Activated naive CD8-positive, alpha-beta T cell treated with anti-CD3 and anti-CD28 coated beads for 36 hours (primary cell): ENCODE results near the gene NETO1. TPM values are rescaled to one million over a fixed set of nuclear protein-coding genes. Genes with fewer than 3 reads are reported as not detected.

Source experiments
- DNase-seq: peaks from one replicate; pipeline ENCODE4 v3.0.0; 2021
- H3K27ac Mint-ChIP-seq: one replicate; pipeline ENCODE4 v1.8.0; 2022; ENCODE audit warnings: mild to moderate bottlenecking, moderate library complexity, mixed read lengths
- H3K27me3 Mint-ChIP-seq: one replicate; pipeline ENCODE4 v1.8.0; 2022; ENCODE audit warnings: mild to moderate bottlenecking, mixed read lengths
- H3K36me3 Mint-ChIP-seq: one replicate; pipeline ENCODE4 v1.8.0; 2021; ENCODE audit warnings: mild to moderate bottlenecking, mixed read lengths
- H3K4me1 Mint-ChIP-seq: one replicate; pipeline ENCODE4 v1.8.0; 2021; ENCODE audit warnings: mixed read lengths
- H3K4me3 Mint-ChIP-seq: one replicate; pipeline ENCODE4 v1.8.0; 2022; ENCODE audit warnings: mild to moderate bottlenecking, moderate library complexity, mixed read lengths
- H3K9me3 Mint-ChIP-seq: one replicate; pipeline ENCODE4 v1.8.0; 2022; ENCODE audit warnings: mixed read lengths
- total RNA-seq, 2 experiments: library from RNA; stranded (reverse); gene quantifications; one replicate each; pipeline ENCODE4 v1.2.3, GENCODE V29; 2021

The NETO1 gene
- total RNA-seq, 2 experiments from 2014 or later = not detected

DNA sequence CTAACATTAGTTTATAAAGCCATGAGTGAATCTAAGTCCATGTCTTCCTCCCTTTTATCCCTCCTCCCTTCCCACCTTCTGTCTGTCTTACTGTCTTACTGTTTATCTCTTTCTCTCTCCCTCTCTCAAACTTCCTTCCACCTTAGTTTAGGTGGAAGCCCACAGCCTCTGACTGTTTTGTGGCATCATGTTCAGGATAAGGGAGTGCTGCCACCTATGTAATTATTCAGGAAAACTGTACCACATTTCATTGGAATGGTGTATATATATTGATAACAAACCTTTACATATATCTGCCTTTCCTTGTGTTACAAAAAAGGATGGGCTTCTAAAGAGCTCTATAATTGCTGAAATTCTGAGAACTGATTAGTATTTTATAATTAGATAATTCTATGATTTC is 48.7 kb downstream of the NETO1 start:
- Mint-ChIP-seq H3K4me3 (no peak overlapping the region), H3K9me3 (no peaks in the 10 kb centered on the region), H3K27ac (no peak overlapping the region), H3K4me1 (no peaks in the 10 kb centered on the region), H3K36me3 (no peaks in the 10 kb centered on the region), H3K27me3 (no peaks in the 10 kb centered on the region)
- DNase-seq = no peak

DNA sequence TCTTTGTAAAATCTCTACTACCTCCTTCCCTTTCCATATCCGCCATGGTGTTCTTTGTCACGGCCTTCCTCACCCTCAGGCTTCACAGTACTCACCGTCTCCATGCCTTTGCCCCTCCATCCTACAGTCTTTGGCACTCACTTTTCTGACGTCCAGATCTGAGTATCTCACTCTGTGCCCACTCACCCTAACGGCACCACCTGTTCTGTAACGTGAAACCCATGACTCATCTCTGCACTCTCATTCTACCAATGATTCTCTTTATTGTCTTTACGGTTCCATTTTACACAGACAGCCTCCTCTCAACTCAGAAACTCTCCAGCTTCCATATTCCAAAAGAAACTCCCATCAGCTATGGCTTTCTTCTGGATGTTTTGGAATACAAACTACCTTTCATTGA is 56.7 kb downstream of the NETO1 start:
- no peaks in the 10 kb centered on the region for H3K9me3 Mint-ChIP-seq
- H3K36me3 Mint-ChIP-seq = no peaks in the 10 kb centered on the region
- H3K27me3 Mint-ChIP-seq = no peaks in the 10 kb centered on the region
- no peaks in the 10 kb centered on the region for H3K4me1 Mint-ChIP-seq
- no peak overlapping the region for H3K27ac Mint-ChIP-seq
- no peak for DNase-seq
- no peak overlapping the region for H3K4me3 Mint-ChIP-seq

DNA sequence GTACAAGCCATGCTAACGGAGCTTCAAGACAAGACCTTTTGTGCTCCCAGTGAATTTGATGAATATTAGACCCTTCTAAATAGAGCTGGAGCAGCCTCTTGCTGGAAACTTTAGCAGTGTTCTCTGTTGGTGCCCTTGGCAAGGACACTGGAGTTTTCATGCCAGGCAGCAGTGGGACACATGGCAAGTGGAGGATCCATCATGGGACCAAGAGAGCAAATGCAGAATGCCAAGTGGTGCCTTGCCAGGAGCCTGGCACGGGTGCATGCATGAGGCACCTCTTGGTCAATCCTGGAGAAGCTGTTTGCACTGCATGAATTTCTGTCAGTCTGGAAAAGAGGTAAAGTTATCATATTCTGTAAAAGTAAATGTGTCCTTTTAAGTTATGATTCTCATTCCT is 59.1 kb downstream of the NETO1 start:
- no peak overlapping the region for H3K4me3 Mint-ChIP-seq
- no peaks in the 10 kb centered on the region for H3K4me1 Mint-ChIP-seq
- H3K27ac Mint-ChIP-seq = no peak overlapping the region
- DNase-seq = no peak
- no peaks in the 10 kb centered on the region for H3K9me3 Mint-ChIP-seq
- H3K36me3 Mint-ChIP-seq = no peaks in the 10 kb centered on the region
- H3K27me3 Mint-ChIP-seq = no peaks in the 10 kb centered on the region

DNA sequence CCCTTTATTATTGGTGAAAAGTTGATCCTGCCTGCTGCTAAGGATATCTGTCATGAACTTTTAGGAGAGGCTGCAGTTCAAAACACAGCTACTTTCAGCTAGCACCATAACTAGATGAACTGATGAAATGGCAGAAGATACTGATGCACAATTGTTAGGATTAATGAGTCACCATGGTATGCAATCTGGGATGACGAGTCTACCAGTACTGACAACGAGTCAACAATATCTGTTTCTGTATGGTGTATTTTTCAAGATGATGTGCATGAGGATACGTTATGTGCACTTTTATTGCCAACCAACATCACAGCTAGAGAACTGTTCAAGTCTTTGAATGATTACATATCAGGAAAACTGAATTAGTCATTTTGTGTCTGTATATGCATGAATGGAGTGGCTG is 68.7 kb downstream of the NETO1 start:
- no peak overlapping the region for H3K4me3 Mint-ChIP-seq
- H3K27ac Mint-ChIP-seq = no peak overlapping the region
- no peaks in the 10 kb centered on the region for H3K9me3 Mint-ChIP-seq
- H3K27me3 Mint-ChIP-seq = no peaks in the 10 kb centered on the region
- no peaks in the 10 kb centered on the region for H3K36me3 Mint-ChIP-seq
- DNase-seq = no peak
- no peaks in the 10 kb centered on the region for H3K4me1 Mint-ChIP-seq

- no peak overlapping the region for H3K27ac Mint-ChIP-seq
- DNase-seq = no peak
- H3K27me3 Mint-ChIP-seq = no peaks in the 10 kb centered on the region
- no peaks in the 10 kb centered on the region for H3K9me3 Mint-ChIP-seq
- H3K4me3 Mint-ChIP-seq = no peak overlapping the region
- no peaks in the 10 kb centered on the region for H3K4me1 Mint-ChIP-seq
- H3K36me3 Mint-ChIP-seq = no peaks in the 10 kb centered on the region
Measured at GRCh38 chr18:72783530-72783929, 84.3 kb downstream of the NETO1 start.

GRCh38 chr18:72774914-72775313 is 92.9 kb downstream of the NETO1 start:
- no peaks in the 10 kb centered on the region for H3K9me3 Mint-ChIP-seq
- no peaks in the 10 kb centered on the region for H3K4me1 Mint-ChIP-seq
- H3K27ac Mint-ChIP-seq = no peak overlapping the region
- no peak overlapping the region for H3K4me3 Mint-ChIP-seq
- DNase-seq = no peak
- H3K36me3 Mint-ChIP-seq = no peaks in the 10 kb centered on the region
- no peaks in the 10 kb centered on the region for H3K27me3 Mint-ChIP-seq

DNA sequence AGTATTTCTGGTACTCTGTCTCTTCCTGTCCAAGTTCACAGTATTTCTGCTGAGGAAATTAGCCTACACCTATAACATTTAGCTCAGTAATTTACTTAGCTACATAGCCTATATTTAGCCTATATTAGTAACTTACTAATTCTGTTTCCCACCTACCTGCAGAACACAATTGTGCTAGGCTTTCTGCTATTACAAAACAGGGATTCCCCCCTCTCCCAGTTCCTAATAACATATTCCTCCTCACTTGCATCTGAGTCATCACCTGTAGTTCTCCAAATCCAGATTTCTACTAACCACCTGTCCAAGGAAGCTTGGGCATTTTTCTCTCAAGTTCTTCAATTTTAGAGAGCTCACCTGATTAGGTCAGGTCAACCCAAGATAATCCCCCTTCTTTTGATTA is 94.9 kb downstream of the NETO1 start:
- Mint-ChIP-seq H3K27me3 (no peaks in the 10 kb centered on the region), H3K4me3 (no peak overlapping the region), H3K36me3 (no peaks in the 10 kb centered on the region), H3K9me3 (no peaks in the 10 kb centered on the region), H3K27ac (no peak overlapping the region), H3K4me1 (no peaks in the 10 kb centered on the region)
- no peak for DNase-seq

DNA sequence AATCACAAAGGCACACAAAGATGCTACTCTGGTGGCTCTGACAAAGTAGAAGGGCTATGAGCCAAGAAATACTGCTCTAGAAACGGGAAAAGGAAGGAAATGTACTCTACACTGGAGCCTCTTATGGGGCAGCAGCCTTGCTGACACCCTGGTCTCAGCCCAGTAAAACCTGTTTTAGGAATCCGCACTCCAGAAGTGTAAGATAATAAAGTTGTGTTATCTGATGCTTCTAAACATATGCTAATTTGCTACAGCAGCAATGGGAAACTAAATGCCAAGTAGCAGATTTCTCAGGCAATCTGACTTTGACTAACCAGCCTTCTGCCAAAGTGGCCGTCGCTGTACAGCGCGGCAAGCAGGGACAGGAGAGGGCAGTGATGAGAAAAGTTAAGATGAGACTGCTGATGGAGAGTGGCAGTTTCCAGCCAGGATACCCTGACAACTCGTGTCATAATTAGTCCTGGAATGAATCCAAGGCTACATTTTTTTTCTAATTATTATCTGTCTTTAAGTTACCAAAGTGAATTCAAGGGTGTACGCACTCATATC is 99.0 kb downstream of the NETO1 start:
- Mint-ChIP-seq H3K9me3 (no peaks in the 10 kb centered on the region), H3K4me3 (no peak overlapping the region), H3K27me3 (no peaks in the 10 kb centered on the region), H3K27ac (no peak overlapping the region), H3K4me1 (no peaks in the 10 kb centered on the region), H3K36me3 (no peaks in the 10 kb centered on the region)
- no peak for DNase-seq

GRCh38 chr18:72762515-72763122 is 105.2 kb downstream of the NETO1 start:
- H3K27ac Mint-ChIP-seq = no peak overlapping the region
- no peak for DNase-seq
- H3K36me3 Mint-ChIP-seq = no peaks in the 10 kb centered on the region
- H3K27me3 Mint-ChIP-seq = no peaks in the 10 kb centered on the region
- no peak overlapping the region for H3K4me3 Mint-ChIP-seq
- no peaks in the 10 kb centered on the region for H3K4me1 Mint-ChIP-seq
- no peaks in the 10 kb centered on the region for H3K9me3 Mint-ChIP-seq

DNA sequence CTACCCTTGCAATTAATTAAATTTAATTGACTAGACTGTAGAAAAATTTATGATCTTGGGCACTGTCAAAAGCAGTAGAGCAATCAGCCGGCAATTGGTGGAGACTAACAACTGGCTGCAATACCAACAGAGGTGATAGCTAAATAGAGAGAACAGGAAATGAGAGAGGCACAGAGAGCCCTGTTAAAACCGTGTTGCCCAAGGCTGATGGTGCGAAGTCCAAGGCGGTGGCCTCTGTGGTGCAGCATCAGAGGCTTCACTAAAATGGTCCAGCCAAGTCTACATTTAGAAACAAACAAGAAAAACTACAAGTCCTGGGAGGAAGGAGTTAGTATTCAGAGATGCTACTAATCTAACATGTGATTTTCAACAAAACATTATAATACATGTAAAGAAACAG is 115.6 kb downstream of the NETO1 start:
- H3K27me3 Mint-ChIP-seq = no peaks in the 10 kb centered on the region
- no peaks in the 10 kb centered on the region for H3K36me3 Mint-ChIP-seq

GRCh38 chr18:72742002-72742401 is 125.8 kb downstream of the NETO1 start:
- H3K4me3 Mint-ChIP-seq = no peak overlapping the region
- DNase-seq = no peak
- H3K4me1 Mint-ChIP-seq = no peaks in the 10 kb centered on the region
- no peaks in the 10 kb centered on the region for H3K36me3 Mint-ChIP-seq
- no peaks in the 10 kb centered on the region for H3K9me3 Mint-ChIP-seq
- H3K27me3 Mint-ChIP-seq = no peaks in the 10 kb centered on the region
- H3K27ac Mint-ChIP-seq = no peak overlapping the region

More for the DNA sequence above, 115.6 kb downstream of the NETO1 start:
- Mint-ChIP-seq H3K9me3 (no peaks in the 10 kb centered on the region), H3K27ac (no peak overlapping the region), H3K4me3 (no peak overlapping the region), H3K4me1 (no peaks in the 10 kb centered on the region)
- no peak for DNase-seq

GRCh38 chr18:72738136-72738535 is 129.7 kb downstream of the NETO1 start:
- no peak overlapping the region for H3K27ac Mint-ChIP-seq
- no peak for DNase-seq
- no peak overlapping the region for H3K4me3 Mint-ChIP-seq
- H3K9me3 Mint-ChIP-seq = no peaks in the 10 kb centered on the region
- no peaks in the 10 kb centered on the region for H3K27me3 Mint-ChIP-seq
- no peaks in the 10 kb centered on the region for H3K4me1 Mint-ChIP-seq
- no peaks in the 10 kb centered on the region for H3K36me3 Mint-ChIP-seq

DNA sequence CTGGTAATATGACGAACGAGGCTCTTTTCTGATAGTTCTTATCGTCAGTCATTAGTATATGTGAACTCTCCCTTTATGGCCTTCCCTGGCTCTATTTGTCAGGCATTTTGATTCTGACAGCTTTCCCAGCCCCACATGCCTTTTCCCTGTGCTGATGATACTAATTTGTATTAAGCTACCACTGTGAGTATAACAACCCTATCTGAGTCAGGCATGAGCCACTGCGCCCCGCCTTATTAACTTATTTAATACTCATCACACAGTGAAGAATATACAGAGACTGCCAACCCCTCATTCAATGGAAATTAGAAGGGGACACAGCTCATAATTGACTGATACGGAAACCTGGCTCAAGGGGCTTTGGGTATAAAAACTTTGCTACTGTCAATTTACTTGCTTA is 140.0 kb downstream of the NETO1 start:
- no peaks in the 10 kb centered on the region for H3K36me3 Mint-ChIP-seq
- no peak overlapping the region for H3K4me3 Mint-ChIP-seq
- H3K4me1 Mint-ChIP-seq = no peaks in the 10 kb centered on the region
- H3K27me3 Mint-ChIP-seq = peaks cover 3% of the 10 kb centered on the region
- DNase-seq = no peak
- peaks cover 8% of the 10 kb centered on the region for H3K9me3 Mint-ChIP-seq
- H3K27ac Mint-ChIP-seq = no peak overlapping the region

GRCh38 chr18:72727038-72727655 is 140.6 kb downstream of the NETO1 start:
- no peak overlapping the region for H3K4me3 Mint-ChIP-seq
- no peaks in the 10 kb centered on the region for H3K36me3 Mint-ChIP-seq
- no peak overlapping the region for H3K27ac Mint-ChIP-seq
- H3K27me3 Mint-ChIP-seq = peaks cover 3% of the 10 kb centered on the region
- H3K4me1 Mint-ChIP-seq = no peaks in the 10 kb centered on the region
- no peak for DNase-seq
- H3K9me3 Mint-ChIP-seq = peaks cover 9% of the 10 kb centered on the region

DNA sequence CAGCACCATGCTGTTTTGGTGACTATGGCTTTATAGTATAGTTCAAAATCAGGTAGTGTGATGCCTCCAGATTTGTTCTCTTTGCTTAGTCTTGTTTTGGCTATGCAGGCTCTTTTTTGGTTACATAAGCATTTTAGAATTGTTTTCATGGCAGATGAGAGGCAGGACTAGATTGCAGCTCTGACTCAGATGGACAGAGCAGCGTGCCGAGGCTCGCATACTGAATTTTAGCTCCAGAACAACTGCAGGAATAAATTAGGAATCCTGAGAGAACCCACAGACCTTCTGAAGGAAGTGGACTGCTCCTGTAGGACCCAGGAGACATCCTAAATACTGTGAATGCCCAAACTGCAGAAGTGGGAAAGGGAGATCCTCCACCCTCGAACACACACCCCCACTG is 141.6 kb downstream of the NETO1 start:
- H3K4me3 Mint-ChIP-seq = no peak overlapping the region
- peaks cover 9% of the 10 kb centered on the region for H3K9me3 Mint-ChIP-seq
- no peak overlapping the region for H3K27ac Mint-ChIP-seq
- H3K4me1 Mint-ChIP-seq = no peaks in the 10 kb centered on the region
- DNase-seq = no peak
- no peaks in the 10 kb centered on the region for H3K36me3 Mint-ChIP-seq
- H3K27me3 Mint-ChIP-seq = peaks cover 3% of the 10 kb centered on the region

DNA sequence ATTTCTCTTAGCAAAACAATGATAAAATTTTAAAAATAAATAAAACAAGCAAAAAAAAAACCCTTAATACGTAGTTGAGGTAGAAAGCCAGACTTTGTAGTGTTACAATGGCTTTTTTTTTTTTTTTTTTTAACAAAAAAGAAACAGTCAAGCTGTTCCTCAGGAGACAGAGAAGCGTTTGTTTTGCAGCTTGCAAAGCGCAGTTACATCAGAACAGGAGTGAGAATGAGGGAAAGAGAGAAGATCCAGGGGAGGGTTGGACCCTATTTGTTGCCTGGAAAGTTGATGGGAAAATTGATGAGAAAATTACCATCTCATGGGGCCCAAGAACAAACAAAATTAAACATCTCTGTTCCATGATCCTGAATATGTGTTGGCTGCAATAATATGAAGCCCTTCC is 146.5 kb downstream of the NETO1 start:
- Mint-ChIP-seq H3K36me3 (no peaks in the 10 kb centered on the region), H3K4me3 (no peak overlapping the region)
- no peak for DNase-seq

More for the DNA sequence above, 146.5 kb downstream of the NETO1 start:
- no peaks in the 10 kb centered on the region for H3K4me1 Mint-ChIP-seq
- peaks cover 5% of the 10 kb centered on the region for H3K9me3 Mint-ChIP-seq
- no peak overlapping the region for H3K27ac Mint-ChIP-seq
- H3K27me3 Mint-ChIP-seq = no peaks in the 10 kb centered on the region
